HG03342 (cell line): ENCODE measurements around the gene NOXRED1.
A peak's percentile ranks its signal among the peaks of the same experiment; 100 is the strongest.
"Not testable (repeated sequence)": the region's sequence is repeated elsewhere in the genome, so short reads cannot be mapped to it uniquely, and the experiment has no call there.

Experiments used
- ATAC-seq: cut with Tn5 transposase; IDR thresholded peaks from one replicate; pipeline ENCODE4 v1.9.1; 2021; ENCODE audit warnings: mild to moderate bottlenecking, moderate library complexity; ENCODE audit not compliant: unreplicated experiment

NOXRED1 gene

DNA sequence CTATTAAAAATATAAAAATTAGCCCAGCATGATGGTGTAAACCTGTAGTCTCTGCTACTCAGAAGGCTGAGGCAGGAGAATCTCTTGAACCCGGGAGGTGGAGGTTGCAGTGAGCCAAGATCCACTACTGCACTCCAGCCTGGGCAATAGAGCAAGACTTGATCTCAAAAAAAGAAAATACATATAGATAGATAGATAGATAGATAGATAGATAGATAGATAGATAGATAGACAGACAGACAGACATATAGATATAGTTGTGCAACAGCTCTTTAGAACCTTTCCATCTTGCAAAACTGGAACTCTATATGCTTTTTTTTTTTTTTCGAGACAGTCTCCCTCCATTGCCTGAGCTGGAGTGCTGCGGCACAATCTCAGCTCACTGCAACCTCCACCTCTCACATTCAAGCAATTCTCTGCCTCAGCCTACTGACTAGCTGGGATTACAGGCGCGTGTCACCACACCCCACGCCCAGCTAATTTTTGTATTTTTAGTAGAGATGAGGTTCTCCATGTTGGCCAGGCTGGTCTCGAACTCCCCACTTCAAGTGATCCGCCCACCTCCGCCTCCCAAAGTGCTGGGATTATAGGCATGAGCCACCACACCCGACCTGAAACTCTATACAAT, 7.8 kb downstream of the NOXRED1 start:
- ATAC-seq, result not testable (repeated sequence)

GRCh38 chr14:77409131-77409533, 14.2 kb downstream of the NOXRED1 start:
- ATAC-seq, result no peak

- no peak for ATAC-seq
Measured at GRCh38 chr14:77407158-77407557, 16.2 kb downstream of the NOXRED1 start.

DNA sequence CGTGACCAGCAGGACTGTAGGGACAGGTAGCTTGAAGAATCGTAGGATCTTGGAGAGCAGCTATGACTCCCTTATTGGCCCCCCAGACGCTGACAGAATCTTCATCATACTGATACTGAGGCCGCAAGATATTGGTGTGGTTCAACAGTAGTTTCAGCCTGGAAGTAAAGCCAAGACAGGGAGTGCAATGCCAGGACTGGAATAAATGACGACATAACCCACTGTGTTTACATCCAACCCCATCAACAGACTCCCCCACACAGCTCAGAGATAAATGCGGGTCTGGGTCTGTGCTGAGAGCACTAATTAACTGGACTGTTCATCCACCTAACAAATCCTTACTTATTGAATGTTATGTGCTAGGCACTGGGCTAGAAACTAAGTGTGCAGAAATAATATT, 16.6 kb downstream of the NOXRED1 start:
- ATAC-seq, result no peak

DNA sequence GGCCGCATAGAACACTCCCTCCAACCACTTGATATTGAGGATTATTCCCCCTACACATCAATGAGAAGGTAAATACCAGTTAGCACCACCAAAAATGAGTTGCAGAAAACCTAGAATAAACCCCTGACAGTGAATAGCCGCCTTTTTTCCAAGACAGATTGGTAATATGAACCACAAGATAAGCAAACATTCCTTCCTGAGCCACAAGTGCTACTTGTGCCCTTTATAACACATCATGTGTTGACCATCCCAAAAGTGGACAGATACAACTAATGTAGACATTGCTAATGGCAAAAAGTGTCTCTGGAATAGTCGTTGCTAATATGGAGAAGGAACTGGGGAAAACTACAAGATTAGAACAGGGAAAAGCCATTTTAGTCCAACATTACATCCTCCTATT, 17.2 kb downstream of the NOXRED1 start:
- no peak for ATAC-seq

DNA sequence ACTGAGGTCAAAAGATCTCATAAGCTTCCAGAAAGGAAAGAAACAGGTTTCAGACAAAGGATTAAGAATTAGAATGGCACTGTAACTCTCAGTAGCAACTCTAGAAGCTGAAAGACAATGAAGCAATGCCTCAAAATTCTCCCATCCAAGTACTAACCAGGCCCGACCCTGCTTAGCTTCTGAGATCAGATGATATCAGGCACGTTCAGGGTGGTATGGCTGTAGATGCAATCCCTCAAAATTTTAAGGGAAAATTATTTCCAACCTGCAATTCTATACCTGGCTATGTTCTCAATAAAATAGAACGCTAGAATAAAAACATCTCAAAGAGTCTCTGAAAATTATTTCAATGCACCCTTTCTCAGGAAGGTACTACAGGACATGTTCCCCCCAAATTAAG, 19.6 kb downstream of the NOXRED1 start:
- no peak for ATAC-seq

GRCh38 chr14:77400216-77400615, 23.1 kb downstream of the NOXRED1 start:
- no peak for ATAC-seq

- ATAC-seq, result no peak
Measured at GRCh38 chr14:77390188-77390587, 33.1 kb downstream of the NOXRED1 start.

GRCh38 chr14:77378701-77379100, 44.6 kb downstream of the NOXRED1 start:
- ATAC-seq, result no peak

GRCh38 chr14:77377502-77377844, 45.9 kb downstream of the NOXRED1 start:
- ATAC-seq, result peak; percentile 2

DNA sequence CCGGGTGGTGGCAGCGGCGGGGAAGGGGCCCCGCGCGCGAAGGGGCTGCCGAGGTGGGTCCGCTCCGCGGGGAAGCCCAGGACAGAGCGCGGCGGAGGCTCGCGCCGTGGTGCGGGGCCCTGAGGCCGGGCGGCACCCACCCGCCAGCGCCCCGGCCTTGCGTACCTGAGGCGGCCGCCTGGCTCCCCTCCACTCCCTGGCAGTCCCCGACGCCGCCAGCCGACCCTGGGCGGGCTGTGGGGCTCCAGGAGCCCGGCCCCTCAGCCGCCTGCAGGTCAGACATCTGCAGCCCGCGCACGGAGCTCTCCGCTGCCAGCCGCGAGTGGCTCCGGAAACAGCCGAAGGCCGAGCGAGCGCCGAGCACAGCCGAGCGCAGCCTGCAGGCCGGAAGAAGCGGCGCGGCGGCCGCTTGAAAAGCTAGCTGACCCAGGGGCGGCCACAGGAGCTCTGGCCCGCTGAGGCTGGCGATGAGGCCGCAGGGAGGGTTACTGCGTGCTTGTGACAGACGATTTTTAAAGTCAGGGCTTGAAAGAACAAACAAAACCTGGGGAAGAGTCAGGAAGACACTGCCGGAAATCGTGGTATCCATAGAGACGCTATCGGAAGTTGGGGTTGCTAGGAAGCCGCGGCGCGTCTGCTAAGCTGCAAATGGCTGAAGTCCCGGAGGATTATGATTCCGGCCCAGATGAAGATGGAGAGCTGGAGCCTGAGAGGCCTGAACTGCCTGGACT, 46.4 kb downstream of the NOXRED1 start, which contains the start of the genes SAMD15 and TMED8:
SAMD15 (plus strand) TSS at position 609 of the 731 bp plus-strand sequence; CDS start at position 649, 40 bp downstream.
TMED8 (minus strand) TSS at position 324 of the 731 bp plus-strand sequence; CDS start at position 283, 41 bp downstream.
- peak; percentile 82 for ATAC-seq

DNA sequence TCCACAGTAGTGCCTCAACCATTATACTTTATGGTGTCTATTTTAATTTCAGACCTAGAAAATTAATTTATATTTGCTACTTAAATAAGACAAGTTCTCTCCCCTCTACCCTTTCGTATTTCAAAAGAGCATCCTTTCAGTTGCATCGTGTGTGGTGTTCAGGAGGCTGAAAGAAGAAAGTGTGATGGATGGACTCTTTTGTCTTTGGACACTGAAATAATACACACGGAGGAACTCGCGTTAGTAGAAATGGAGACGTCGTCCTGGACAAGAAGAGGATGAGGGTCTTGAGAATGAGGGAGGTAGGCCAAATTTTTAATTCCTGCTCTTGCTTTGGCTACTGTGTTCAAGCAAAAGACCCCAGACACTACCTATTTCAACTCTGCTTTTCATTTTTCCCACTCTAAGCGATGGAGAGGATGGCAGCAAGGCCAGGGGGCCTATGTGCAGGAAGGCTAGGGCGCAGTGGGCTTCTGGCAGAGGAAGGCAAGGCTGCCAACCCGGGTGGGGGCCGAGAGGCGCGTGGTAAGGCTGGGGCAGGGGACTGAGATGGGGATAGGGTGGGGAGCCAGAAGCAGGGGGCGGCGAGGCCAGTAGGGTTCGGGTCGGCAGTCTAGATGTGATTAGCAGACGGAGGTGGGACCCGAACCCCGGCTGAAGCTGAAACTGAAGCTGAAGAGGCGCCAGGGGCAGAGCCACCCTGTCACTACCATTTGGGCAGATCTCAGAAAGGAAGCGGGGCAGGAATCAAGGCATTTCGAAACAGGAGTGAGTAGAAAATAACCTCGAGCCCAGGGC, 47.2 kb downstream of the NOXRED1 start:
- ATAC-seq, result peak; percentile 16

DNA sequence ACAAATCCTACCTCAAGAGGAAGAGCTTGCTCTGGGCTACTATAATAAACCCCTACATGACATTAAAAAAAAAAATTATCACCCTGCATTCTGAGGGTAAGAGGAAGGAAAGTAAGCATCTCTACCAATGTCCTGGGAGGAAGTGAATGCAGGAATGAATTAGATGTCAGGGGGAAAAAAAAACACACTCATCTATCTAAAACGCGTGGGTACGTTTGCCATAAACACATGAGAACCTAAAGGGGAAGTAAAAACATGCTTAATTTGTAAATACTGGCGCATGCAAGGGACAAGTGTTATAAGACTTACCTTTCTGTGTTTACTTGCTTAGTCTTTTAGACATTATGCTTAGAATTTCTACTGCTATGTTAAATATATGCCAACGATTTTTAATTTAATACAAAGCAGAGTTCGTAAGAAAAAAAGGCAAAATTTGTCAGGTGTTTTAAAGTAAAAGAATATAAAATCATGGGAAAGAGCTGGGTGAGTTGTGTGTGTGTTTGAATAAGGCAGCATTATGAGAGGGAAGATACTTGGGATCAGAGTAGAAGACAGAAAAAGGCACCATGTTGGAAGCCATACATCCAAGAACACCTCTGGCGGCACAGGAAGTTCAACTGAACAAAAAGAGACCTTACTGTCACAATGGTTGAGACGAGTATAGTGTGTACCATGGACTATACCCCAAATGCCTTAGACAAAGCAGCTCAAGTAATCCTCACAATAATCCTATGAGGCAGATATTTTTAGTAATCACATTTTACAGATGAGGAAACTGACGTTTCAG, 48.0 kb downstream of the NOXRED1 start:
- ATAC-seq, result no peak

DNA sequence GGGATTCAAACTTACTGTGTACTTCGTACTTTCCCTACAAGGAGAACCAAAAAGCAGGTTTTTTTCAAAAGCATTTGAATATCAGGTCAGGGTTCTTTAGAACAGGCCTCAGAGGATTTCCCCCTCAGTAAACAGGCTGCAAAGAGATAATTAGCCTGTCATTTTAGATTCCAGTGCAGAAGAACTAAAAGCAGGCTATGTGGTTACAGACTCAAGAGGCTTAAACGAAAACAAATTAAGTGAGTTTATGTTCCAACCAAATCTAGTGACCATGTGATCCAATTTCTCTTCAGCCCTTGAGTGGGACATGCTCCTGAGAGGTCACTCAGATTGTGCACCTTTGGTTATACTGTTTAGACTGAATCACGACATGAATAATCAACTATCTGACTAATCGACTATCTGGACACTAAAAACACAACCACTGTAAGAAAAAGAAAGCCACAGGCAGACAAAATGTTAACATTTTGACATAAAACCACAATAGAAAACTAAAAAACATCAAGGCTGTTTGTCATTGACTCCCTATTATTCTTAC, 51.0 kb downstream of the NOXRED1 start:
- no peak for ATAC-seq

DNA sequence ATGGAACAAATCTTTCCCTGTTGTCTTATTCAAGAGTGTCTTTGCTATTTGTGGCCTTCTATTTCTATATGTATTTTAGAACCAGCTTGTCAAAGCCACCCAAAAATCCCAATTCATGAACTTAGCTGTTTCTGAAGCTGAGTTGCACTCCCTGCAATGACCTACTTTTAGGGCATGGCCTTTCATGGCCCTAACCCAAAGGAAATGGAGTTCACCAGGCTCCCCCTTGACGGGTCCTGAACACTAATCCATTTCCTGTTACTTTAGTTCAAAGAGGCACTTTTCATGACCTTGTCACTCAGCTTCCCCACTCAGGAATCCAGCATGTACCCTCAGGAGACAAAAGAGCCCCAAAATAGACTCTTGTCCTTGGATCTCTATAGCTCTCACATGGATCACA, 54.0 kb downstream of the NOXRED1 start:
- no peak for ATAC-seq

GRCh38 chr14:77364146-77364545, 59.2 kb downstream of the NOXRED1 start:
- ATAC-seq, result peak; percentile 53

DNA sequence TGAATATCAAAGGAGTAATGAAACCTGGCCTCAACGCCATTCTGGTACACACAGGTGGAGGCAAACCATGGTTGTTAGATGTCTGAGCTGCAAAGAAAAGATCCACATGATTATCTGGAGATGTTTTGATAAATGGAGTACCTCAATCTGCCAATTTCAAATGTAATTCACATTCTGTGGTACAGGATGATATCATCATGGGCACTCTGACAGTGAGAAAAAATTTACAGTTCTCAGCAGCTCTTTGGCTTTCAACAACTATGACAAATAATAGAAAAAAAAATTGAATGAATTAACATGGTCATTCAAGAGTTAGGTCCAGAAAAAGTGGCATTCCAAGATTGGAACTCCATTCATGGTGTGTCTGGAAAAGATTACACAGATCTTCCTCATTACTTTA, 63.7 kb downstream of the NOXRED1 start:
- ATAC-seq, result no peak

DNA sequence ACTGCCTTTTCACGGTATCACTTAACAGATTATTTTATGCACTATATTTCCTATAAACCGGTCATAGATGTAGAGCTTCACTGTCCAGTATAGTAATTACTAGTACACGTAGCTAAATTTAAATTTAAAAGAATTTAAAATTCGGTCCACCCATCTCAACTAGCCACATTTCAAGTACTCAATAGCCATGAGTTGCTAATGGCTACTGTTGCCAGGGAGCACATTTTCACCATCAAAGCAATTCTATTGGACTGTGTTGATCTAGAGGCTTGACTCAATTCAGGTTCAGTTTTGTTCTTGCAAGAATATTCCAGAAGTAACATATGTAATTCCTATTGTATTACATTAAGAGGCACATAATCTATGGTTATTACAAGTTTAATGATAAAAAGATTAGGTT, 66.4 kb downstream of the NOXRED1 start:
- no peak for ATAC-seq

- ATAC-seq, result no peak
Measured at GRCh38 chr14:77355811-77356210, 67.5 kb downstream of the NOXRED1 start.

GRCh38 chr14:77353469-77354141, 69.7 kb downstream of the NOXRED1 start:
- ATAC-seq, result no peak
